ENCODE measurements around the gene LCMT2.
"Not testable (repeated sequence)": the region's sequence is repeated elsewhere in the genome, so short reads cannot be mapped to it uniquely, and the experiment has no call there.

Gene LCMT2

DNA sequence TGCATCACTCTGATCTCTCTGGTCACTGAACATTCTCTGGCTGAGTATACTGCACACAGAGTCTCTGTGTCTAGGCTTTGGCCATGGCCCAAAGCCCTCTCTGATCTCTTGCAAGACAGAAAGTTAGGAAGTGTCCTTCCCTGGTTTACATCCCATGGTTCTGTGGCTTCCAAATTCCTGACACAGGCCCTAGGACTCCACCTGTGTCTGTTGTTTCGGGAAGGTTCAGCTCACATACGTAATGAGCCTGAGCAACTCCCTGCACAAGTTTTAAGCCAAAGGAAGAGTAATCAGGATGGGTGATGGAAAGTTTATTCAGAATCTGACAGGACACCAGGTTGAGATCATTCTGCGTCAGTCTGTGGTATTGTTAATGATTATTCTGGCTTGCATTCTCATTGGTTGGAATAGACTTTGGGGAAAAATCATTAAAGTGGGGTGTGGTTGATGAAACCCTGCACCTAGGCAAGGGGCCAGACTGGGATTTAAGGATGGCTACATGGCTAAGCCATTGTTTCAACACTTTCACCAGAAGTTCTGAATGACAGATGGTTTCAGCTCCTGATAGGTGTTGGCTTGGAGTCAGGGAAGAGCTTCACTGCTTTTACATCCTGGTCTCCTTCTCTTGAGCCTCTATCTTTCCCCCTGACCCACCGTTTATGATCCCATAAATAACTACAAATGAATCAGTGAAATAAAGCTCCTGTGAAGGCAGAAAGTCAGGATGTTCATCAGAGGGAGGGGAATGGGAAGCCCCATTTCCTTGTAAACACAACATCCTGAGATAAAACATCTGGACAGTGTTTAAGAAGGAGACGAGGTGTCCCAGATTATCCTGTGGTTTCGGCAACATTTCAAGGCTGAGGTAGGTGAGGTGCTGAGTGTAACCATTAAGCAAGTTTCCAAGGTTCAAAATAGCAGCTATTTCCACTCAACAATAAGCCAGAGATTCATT lies 14.1 kb downstream of the LCMT2 start:
- DNase-seq (ENCODE audit: low spot score): no peak

GRCh38 chr15:43314171-43314570 lies 16.2 kb downstream of the LCMT2 start:
- DNase-seq (ENCODE audit: low spot score): no peak

GRCh38 chr15:43312378-43312777 lies 18.0 kb downstream of the LCMT2 start:
- no peak for DNase-seq (ENCODE audit: low spot score)

GRCh38 chr15:43302205-43302817 lies 28.1 kb downstream of the LCMT2 start, which contains the start of gene TGM7:
Gene TGM7, minus strand, starts transcription at chr15:43302255.
- DNase-seq (ENCODE audit: low spot score): no peak

DNA sequence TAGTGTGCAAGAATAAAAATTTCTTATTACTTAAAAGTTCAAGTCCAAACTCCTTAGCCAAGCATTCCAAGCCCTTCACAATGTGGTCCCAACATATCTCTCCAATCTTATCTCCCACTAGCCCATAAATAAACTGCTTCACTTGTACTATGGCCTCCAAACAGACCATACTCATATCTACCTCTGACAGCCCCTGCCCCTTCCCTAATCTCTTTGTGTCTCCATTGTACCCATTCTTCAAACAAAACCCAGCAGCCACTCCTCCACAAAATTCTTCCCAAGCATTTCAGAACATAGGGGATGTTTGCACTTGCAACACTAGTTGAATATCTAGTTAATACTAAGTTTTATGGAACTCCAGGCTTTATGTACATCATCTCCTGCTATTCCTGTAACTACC lies 30.5 kb downstream of the LCMT2 start:
- no peak for DNase-seq (ENCODE audit: low spot score)

GRCh38 chr15:43299411-43299810 lies 31.0 kb downstream of the LCMT2 start:
- DNase-seq (ENCODE audit: low spot score): no peak

DNA sequence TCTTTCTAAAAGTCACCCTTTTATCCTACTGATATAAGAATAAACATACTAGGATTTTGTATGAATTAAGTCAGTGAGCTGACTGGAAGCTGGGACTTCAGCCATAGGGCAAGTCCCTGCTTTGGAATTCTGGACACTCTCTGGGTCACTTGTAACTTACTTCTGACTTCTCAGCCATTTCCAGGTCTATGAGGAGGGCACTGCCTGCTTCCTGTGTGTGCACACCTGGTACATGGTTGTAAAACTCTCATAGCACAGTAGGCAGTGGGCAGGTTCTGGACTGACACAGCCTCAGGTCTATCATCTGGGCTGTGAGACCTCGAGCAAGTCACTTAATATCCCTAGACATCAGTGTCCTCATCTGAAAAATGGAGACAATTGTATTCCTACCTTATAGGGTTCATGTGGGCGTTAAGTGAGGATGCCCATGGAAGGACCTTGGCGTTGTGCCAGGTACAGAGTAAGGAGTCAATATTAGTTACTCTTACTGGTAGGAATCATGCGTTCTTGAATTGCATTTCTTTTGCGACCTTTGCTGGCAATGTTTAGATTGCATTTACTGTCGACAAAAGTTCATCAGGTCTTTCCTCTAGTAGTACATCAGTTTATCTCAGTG lies 36.2 kb downstream of the LCMT2 start:
- no peak for DNase-seq (ENCODE audit: low spot score)

DNA sequence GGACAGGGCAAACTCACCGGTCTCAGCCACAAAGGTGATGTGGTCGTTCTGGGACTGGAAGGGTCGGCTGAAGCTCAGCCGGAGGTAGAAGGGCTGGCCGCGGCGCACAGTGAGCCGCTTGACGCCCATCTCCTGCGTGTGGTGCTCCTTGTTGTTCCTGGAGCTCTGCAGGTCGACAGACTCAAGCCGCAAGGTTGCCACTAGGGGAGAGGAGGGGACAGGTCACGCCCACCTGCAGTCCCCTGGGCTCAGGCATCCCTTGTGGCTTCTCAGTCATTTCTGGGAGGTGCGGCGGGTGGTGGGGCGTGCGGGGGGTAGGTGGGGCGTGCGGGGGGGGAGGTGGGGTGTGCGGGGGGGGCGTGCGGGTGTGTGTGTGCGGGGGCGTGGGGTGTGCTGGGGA lies 36.9 kb downstream of the LCMT2 start:
- DNase-seq (ENCODE audit: low spot score): peak; percentile 23

DNA sequence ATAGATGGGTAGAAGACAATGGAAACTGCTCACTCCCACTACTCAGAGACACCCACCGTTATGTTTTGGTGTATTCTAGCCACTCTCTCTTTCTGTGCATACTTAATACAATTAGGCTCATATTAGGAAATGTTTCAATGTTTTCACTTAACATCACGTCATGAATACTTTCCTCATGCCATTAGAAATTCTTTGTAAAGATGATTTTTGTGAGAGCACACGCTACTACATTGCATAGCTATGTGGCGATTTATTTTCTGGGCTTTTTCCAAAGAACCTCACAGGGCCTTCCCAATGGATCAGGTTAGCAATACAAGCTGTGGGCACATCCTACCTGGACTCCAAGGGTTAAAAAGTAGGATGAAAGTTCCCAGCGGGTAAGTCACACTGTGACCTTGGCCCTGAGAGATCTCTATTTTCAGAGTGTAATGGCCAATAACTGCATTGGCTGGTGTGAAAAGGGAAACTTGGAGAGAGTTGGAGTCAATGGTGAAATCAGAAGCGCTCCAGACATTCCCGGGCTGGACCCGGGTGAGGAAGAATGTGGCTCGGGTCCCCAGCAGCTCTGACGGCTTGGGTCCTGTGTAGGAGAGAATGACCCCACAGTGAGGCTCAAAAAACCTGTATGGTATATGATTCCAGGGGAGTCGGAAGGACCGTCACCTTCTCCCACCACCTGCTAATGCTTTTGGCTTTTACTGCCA lies 37.8 kb downstream of the LCMT2 start:
- DNase-seq (ENCODE audit: low spot score): no peak

DNA sequence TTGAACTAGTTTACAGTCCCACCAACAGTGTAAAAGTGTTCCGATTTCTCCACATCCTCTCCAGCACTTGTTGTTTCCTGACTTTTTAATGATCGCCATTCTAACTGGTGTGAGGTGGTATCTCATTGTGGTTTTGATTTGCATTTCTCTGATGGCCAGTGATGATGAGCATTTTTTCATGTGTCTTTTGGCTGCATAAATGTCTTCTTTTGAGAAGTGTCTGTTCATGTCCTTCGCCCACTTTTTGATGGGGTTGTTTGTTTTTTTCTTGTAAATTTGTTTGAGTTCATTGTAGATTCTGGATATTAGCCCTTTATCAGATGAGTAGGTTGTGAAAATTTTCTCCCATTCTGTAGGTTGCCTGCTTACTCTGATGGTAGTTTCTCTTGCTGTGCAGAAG lies 40.7 kb downstream of the LCMT2 start:
- DNase-seq (ENCODE audit: low spot score): not testable (repeated sequence)

DNA sequence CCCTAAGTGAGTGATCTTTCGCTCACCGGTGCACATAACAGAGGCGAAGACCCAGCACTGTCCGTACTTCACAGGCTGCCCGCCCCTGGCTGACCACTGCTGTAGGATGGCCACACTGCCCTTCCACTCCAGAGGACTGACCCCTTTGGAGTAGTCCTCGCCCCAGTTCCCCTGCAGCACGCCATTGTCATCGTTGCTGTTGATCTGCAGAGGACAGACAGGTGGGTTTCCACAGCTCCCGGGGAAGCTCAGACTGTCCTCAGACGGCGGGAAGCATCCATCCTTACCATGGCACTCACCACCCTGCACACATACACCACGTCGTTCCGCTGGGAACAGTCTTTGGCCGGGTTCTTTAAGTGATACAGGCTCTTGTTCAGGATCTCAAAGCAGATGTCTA lies 43.1 kb downstream of the LCMT2 start:
- no peak for DNase-seq (ENCODE audit: low spot score)

DNA sequence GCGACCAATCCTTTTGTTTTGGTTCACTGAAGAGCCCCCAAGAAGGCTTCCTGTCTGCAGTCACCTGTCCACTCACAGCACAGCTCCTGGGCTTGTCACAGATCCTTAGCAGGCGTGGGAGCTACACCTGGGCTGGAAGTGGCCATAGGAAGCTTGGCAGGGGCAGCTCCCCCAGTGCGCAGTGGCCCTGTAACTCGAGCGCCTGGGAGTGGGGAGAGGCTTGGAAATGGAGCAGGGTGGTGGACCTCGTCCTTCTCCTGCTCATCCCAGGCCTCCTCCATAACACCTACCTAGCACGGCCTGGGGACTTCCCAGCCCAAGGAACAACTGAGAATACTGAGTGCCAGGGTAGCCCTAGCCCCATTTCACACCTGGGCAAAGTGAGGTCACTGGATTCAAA lies 44.3 kb downstream of the LCMT2 start:
- no peak for DNase-seq (ENCODE audit: low spot score)

DNA sequence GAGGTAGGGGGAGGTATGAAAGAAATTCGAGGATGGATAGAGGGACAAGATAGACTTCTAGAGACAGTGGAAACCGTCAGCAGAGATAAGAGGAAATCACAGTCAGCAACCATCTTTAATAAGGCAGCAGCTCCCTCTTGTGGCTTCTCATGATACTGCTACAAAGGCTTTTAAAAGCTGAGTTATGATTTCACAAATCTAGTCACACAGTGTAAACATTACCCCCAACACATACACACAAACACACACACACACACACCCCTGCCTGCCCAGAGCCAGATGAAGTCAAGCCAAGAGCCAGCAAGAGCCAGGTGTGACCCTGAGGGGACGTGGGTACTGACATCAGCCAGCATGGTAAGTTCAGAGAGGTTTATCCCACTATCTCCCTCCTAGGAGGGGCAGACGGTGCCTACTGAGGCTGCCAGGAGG lies 44.8 kb downstream of the LCMT2 start:
- DNase-seq (ENCODE audit: low spot score): peak; percentile 73

DNA sequence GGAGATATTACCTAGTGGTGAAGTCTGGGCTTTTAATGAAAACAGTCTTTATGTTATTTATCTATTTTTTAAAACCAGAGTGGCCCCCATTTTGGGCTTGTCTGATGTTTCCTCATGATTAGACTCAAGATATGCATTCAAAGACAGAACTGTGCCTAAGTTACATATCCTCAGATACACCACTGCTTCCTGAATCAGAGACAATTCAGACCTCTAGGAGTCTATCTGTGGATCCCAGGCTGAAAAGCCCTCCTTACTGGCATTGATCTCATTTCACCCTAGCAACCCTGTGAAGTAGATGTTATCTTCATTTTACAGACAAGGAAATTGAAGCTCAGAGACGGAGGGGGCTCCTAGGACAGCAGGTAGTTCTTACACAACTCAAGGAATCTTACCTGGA lies 46.8 kb downstream of the LCMT2 start:
- DNase-seq (ENCODE audit: low spot score): no peak

DNA sequence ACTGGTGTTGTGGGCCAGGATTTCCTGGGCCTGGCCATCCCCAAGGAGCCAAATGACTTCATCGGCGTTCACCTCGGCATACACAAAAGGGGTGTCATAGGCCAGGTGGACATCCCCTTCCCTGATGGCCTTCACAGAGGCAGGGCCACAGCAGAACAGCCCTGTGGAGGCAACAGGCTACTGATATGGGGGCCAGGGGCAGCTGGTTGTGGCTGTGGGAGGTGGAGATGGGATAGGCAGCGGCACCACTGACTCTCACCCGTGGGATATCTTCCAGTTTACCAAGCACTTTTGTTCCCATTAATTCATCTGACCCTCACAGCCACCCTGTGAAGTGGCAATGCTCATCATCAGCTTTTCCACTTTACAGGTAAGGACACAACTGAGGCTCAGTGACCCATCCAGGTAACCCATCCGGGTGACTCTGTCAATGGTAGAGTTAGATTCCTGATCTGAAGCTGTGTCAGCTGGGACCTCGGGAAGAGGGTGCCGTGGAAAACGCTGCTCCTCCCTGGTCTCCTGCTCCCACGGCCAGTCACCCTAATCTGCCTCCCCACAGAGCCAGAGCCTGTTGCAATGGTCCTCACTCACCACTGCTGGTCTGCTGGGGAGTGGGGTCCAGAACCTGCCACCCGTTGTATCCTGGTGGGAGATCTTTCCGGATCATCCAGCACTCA lies 48.3 kb downstream of the LCMT2 start:
- no peak for DNase-seq (ENCODE audit: low spot score)

- DNase-seq (ENCODE audit: low spot score): no peak
Observed at GRCh38 chr15:43280996-43281395, 49.4 kb downstream of the LCMT2 start.

- no peak for DNase-seq (ENCODE audit: low spot score)
Observed at GRCh38 chr15:43279496-43279895, 50.9 kb downstream of the LCMT2 start.

DNA sequence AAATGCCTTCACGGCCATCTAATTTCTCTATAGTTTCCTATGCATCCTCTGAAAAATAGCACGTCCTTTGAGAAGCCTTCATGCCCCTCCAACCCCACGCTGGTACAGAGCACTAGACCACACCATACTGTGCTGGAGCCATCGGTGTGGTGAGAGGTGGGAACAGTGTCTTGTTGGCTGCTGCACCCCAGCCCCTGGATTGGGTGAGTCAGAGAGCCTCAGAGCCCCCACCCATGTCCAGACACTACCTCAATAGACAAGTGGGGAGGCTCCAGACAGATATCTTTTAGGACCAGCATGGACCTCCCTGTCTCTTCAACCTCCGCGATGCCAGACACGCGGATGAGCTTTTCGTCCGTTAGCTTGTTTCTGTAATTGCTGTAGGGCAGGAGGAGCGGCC lies 51.5 kb downstream of the LCMT2 start:
- no peak for DNase-seq (ENCODE audit: low spot score)

GRCh38 chr15:43277901-43278300 lies 52.5 kb downstream of the LCMT2 start:
- DNase-seq (ENCODE audit: low spot score): no peak

DNA sequence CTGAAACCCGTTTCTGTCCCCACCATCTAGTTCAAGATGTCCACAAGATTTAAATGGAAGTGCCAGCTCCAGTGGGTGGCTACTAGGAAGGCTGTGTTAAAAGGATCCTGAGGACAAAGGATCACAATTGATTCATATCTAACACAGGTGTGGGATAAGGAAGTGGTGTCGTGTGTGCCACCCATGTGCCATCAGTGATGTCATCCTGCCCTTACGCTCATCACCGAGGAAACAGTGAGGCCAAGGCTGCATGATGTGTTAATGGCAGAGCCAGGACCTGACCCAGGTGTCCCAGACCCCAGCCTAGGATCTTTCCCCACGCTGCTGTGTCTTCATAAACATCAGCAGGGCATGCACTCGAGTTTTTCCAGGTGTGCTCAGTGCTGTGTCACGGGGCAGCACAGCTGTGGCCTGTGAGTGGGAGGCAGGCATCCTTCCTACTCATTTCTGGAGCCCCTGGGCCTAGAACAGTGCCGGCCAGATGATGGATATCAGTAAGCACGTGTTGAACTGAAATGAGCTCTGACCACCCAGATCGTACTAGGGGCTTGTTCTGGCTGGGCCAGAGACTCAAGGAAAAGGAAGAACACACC lies 53.0 kb downstream of the LCMT2 start:
- no peak for DNase-seq (ENCODE audit: low spot score)

GRCh38 chr15:43276563-43277200 lies 53.7 kb downstream of the LCMT2 start:
- no peak for DNase-seq (ENCODE audit: low spot score)

All from germinal center (tissue), 1 donor.